Mucosa of descending colon (tissue), 3 donors: ENCODE data around the gene SAT2. TPM values are rescaled to one million over a fixed set of nuclear protein-coding genes. Genes with fewer than 3 reads are reported as not detected.
A peak's percentile ranks its signal among the peaks of the same experiment; 100 is the strongest.
"Not testable (repeated sequence)": the region's sequence is repeated elsewhere in the genome, so short reads cannot be mapped to it uniquely, and the experiment has no call there.

Experiments used
- ATAC-seq: fragments of 200-7000 bp; cut with Tn5 transposase; one replicate; pipeline ENCODE4 v1.9.1; 2020; ENCODE audit warnings: mild to moderate bottlenecking, moderate library complexity
- DNase-seq, 3 donors: peaks; one replicate each; pipeline ENCODE4 v3.0.0-alpha.2; 2020
- H3K36me3 ChIP-seq: fragments of 200-600 bp; one replicate; pipeline ENCODE4 v1.8.0; 2021; ENCODE audit warnings: low read depth, mild to moderate bottlenecking
- H3K4me1 ChIP-seq: fragments of 200-600 bp; one replicate; pipeline ENCODE4 v1.8.0; 2021; ENCODE audit warnings: low read depth, mild to moderate bottlenecking
- H3K4me3 ChIP-seq: fragments of 200-600 bp; one replicate; pipeline ENCODE4 v1.8.0; 2021; ENCODE audit warnings: mild to moderate bottlenecking
- H3K9me3 ChIP-seq: fragments of 200-600 bp; one replicate; pipeline ENCODE4 v1.8.0; 2021; ENCODE audit warnings: mild to moderate bottlenecking
- CTCF ChIP-seq: fragments of 200-600 bp; IDR thresholded peaks from one replicate; pipeline ENCODE4 v1.8.0; 2022; ENCODE audit warnings: antibody characterized with exemption, mild to moderate bottlenecking
- intact Hi-C, 2 donors: fragments of 100-400 bp; cut with DNase I in 1 of 2; cut with micrococcal nuclease in 1 of 2; formaldehyde crosslinking; loops; one replicate each; pipeline versions ENCODE4 v1.11.0 to v1.11.1; 2022; cut with DNase I, micrococcal nuclease
- total RNA-seq, 3 donors: library from RNA; stranded (reverse); fragmentation: NEBNext Ultra II Directional in 2 of 3; extraction: Animal tissue kit (Norgen Biotek cat#: 25700) in 2 of 3; gene quantifications; one replicate each; pipeline versions ENCODE4 v1.2.1 to v1.2.4, GENCODE V29; 2021 to 2023
- donor health status: DM: no; HTN: no; CAD: no; lungs with moderate emphysema.
- donor health status: DM: no; HTN: no; CAD: no.
- donor health status: DM: no; HTN: yes; CAD: no.

Gene SAT2
- total RNA-seq, 3 donors from 2014 or later = 49.1 to 104 (median 76.9) TPM

- intact Hi-C loops = loop anchor here in 1 of 2 donors (10.0 kb wide), 1 partner anchor 52 kb away; the partner anchor contains the start of genes TP53 and WRAP53
These were observed 4.9 kb upstream of the SAT2 start for GRCh38 chr17:7632492-7632894.

GRCh38 chr17:7631398-7632380 is 4.1 kb upstream of the SAT2 start:
- no peaks in the 10 kb centered on the region for H3K36me3 ChIP-seq
- DNase-seq = no peak
- intact Hi-C loops = loop anchor here in 1 of 2 donors (10.0 kb wide), 1 partner anchor 53 kb away; the partner anchor contains the start of genes TP53 and WRAP53
- peaks cover 6% of the 10 kb centered on the region for H3K4me1 ChIP-seq
- no peaks in the 10 kb centered on the region for H3K9me3 ChIP-seq
- no peak overlapping the region for H3K4me3 ChIP-seq
- no peak for TF ChIP-seq CTCF
- ATAC-seq = no peak

More at GRCh38 chr17:7632492-7632894, 4.9 kb upstream of the SAT2 start:
- DNase-seq (peak in 1 of 3 donors; percentile 52), ATAC-seq (peak; percentile 52)
- H3K9me3 ChIP-seq = no peaks in the 10 kb centered on the region
- no peaks in the 10 kb centered on the region for H3K36me3 ChIP-seq
- no peak overlapping the region for H3K4me3 ChIP-seq
- TF ChIP-seq CTCF = peak; percentile 16
- H3K4me1 ChIP-seq = peaks cover 3% of the 10 kb centered on the region

DNA sequence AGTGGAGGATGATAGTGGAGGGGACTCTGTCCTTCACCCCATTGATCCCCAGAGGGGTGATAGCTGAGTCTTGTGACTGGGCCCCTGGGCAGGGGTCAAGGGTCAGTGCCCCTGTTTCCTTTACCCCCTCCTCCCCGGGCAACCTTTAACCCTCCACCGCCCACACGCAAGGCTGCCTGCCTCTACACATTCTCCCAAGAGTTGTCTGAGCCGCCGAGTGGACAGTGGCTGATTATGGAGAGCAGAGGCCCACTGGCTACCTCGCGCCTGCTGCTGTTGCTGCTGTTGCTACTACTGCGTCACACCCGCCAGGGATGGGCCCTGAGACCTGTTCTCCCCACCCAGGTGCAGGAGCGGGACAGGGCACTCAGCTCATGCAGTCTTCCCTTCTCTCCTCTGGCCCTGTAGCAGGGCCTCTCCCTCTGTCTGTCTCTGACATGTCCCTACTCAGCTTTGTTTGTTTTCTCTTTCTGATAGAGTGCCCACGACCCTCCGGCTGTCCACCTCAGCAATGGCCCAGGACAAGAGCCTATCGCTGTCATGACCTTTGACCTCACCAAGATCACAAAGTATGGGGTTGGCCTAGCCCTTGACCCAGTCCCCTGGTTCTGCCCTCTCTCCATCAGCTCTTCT is 2.4 kb upstream of the SAT2 start, which contains the start of gene SHBG:
TSS of gene SHBG (plus strand) at position 197 of the 633 bp plus-strand sequence. CDS start at position 235, 38 bp downstream.
- peaks cover 9% of the 10 kb centered on the region for H3K4me1 ChIP-seq
- DNase-seq (no peak), ATAC-seq (no peak)
- intact Hi-C loops = loop anchor here in 1 of 2 donors (10.0 kb wide), 1 partner anchor 55 kb away; the partner anchor contains the start of genes TP53 and WRAP53
- TF ChIP-seq CTCF = no peak
- H3K4me3 ChIP-seq = no peak within 1 kb of the TSS
- H3K9me3 ChIP-seq = no peaks in the 10 kb centered on the region
- no peaks in the 10 kb centered on the region for H3K36me3 ChIP-seq

- no peaks in the 10 kb centered on the region for H3K9me3 ChIP-seq
- ATAC-seq = no peak
- no peak for DNase-seq
- TF ChIP-seq CTCF = no peak
- H3K36me3 ChIP-seq = no peaks in the 10 kb centered on the region
- H3K4me1 ChIP-seq = peaks cover 9% of the 10 kb centered on the region
- intact Hi-C loops = no loop called here
- H3K4me3 ChIP-seq = peak overlapping the region; percentile 56
These were observed 718 bp downstream of the SAT2 start for GRCh38 chr17:7626956-7627249.

DNA sequence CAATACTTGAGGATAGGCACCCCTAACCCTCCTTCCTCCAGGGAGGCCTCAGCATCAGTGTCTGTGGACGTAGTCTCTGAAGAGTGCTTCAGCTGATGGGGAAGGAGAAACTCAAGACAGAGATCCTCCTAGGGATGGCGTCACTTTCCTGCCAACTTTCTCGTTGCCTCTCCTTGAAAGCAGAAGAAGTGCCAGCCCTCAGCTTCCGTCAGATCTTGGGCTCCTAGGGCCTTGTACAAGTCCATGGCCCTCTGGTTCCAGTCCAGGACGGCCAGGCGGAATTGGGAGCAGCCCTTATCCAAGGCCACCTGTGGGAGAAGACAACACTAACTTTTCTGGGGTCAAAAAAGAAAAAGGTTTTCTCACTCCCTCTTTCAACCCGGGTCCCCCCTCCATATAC is 1.3 kb downstream of the SAT2 start:
- Histone ChIP-seq H3K36me3 (no peaks in the 10 kb centered on the region), H3K9me3 (no peaks in the 10 kb centered on the region), H3K4me3 (no peak overlapping the region), H3K4me1 (peaks cover 9% of the 10 kb centered on the region)
- ATAC-seq (no peak), DNase-seq (no peak)
- TF ChIP-seq CTCF = no peak
- intact Hi-C loops = no loop called here

GRCh38 chr17:7625749-7626148 is 1.9 kb downstream of the SAT2 start:
- H3K36me3 ChIP-seq, ATAC-seq, H3K9me3 ChIP-seq, H3K4me3 ChIP-seq, DNase-seq, intact Hi-C loops, H3K4me1 ChIP-seq: not testable (repeated sequence)
